Putamen (tissue), 1 donor: Measurements from ENCODE around the gene CDK17.

ENCODE experiments used
- DNase-seq: peaks from one replicate; pipeline ENCODE4 v3.0.0-alpha.2; 2016; ENCODE audit warnings: low spot score

CDK17 gene

DNA sequence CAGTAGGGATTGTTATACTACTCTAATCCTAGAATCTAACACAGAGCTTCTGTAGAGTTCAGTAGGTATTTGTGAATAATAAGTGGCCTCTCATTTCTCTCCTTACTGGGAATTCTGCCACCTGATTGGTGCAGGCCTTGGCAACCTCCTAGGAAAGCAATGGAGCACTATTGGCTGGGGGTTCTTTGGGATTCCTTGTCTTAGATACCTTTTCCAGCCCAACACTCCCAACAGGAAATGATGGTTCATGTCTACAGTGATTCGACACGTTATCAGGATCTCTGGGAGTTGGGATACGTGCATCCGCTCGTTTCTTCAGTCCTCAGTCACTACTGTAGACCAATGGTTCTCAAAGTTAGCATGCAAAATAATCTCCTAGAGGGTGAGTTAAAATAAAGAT lies 138.7 kb downstream of the CDK17 start:
- no peak for DNase-seq

- no peak for DNase-seq
Measured at GRCh38 chr12:96260644-96261043, 139.6 kb downstream of the CDK17 start.

- DNase-seq, result no peak
Measured at GRCh38 chr12:96260231-96260630, 140.0 kb downstream of the CDK17 start.

DNA sequence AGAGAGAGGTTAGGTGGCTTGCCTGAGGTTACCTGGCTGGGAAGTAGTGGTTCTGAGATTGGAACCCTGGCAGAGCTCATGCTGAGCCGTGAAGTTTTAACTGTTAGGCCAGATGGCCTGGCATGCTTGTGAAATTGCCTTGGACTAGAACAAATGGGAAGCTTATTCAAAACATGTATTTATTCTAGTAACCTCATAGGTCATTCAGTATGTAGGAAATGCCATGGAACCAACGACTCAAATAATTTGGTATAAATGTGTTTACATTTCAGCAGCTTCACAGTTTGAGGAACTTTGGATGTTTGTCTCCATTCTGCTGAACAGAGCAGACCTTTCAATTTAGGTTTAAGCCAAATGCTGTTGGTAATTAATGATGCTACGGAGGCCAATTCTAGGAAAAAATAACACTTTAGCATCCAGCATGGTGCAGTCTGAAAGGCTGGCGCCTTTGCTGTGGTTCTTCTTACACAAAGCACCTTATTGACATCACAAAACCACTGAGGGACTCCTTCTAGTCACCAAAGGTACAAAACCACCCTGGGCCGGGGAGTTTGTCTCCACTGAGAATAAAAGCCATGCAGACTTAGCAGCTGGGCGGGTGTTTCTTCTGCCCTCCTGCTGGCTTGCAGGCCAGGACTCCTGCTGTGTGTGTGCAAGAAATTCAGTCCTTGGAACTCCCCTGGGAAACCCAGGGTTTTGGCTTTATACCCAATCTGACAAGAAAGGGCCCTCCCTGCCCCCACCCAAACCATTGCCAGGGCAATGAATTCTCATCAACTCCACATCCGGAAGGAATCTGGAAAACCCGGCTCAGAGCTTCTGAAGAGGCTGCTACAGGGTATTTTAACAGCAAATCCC lies 141.9 kb downstream of the CDK17 start:
- DNase-seq, result no peak

DNA sequence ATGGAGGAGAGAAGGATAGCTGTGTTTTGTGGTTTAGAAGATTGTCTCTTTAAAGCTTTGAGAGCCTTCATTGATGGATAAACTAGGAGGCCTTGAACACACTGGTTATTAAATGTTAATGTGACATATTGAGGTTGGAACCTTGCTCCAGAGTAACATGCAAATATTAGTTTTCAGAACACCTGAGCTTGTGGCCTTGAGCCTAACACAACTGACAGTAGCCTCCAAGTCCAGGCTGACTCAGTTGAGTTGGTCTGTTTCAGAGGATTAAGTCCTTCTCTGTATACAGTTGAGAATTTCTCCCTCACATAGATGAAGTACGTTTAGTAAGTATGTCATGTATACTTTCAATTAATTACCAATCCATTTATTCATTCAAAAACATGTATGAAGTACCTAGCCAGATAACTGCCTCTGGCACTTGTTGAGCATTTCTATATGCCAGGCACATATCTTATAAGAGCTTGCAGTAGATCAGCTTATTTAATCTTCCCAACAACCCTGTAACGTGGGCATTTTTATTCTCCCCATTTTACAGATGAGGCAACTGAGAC lies 142.6 kb downstream of the CDK17 start:
- no peak for DNase-seq

DNA sequence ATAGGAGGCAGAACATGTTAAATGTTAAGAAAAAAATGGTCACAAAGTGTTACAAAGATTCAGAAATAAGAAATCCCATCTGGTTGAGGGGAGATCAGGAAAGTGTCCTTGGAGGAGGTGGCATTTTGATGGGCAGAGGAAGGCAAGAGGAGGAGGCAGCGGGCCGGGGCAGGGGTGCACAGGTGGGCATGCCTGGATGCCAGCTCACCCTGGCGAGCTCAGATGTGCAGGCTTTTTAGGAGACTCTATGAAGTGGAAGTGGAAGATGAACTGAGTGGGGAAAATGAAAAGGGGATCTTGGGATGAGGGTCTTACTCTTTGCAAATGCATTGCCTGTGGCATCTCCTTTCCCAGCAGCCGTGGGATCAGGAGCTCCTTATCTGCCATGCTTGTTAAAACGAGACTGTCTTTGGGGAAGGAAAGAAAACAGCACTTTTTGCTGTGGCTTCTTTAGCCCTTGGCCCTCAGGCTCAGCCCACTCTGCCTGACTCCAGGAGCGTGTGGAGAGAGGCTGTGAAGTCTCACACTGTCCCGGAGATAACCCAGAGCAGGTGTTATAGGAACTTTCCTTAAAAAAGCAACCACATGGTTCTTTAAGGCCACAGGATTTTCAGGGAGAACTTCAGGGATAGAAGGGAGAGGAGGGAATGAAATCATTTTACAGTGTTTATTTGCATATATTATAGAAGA lies 143.4 kb downstream of the CDK17 start:
- no peak for DNase-seq

DNA sequence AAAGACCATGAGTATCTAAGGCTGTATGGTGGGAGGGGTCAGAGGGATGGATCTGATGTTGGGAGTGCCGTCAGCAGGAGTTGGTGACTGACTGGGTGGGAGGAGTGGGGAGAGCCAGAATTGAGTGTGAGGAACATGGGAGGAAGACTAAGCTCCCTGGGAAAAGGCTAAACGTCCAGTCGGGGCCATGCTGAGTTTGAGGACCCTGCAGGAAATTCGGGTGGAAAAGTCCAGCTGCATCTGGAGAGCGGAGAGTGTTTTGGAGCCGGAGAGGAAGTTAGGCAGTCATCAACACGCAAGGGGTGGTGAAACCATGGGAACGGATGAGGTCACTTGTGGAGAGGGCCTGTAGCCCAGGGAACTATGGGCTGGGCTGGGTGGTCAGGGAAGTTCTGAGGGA lies 145.2 kb downstream of the CDK17 start:
- DNase-seq, result no peak

DNA sequence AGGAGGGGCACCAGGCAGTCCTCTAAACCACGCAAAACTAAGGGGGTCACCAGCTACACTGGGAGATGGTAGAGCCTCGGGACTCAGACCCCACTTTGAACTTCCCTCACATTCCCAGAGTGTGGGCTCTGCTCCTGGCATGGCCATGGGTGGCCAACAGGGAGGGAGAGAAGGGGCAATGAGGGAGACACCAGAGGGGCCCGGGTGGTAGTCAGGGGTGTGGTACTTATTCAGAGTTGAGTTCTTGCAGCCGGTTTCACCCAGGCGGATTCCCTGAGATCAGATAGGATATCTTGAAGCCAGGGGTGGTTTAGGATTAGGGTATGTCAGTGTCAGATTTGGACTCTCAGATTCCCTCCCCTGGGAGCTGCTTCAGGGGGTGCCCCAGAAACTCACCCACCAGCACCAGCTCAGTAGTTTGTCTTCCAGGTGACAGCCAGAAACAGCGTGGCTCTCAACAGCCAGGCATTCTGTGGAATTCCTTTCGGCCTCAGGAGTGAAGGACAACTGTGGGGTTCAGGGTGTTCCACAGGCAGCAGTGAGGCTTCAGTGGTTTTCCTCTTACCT lies 150.0 kb downstream of the CDK17 start:
- no peak for DNase-seq

- DNase-seq, result no peak
Measured at GRCh38 chr12:96249196-96250118, 150.8 kb downstream of the CDK17 start.

DNA sequence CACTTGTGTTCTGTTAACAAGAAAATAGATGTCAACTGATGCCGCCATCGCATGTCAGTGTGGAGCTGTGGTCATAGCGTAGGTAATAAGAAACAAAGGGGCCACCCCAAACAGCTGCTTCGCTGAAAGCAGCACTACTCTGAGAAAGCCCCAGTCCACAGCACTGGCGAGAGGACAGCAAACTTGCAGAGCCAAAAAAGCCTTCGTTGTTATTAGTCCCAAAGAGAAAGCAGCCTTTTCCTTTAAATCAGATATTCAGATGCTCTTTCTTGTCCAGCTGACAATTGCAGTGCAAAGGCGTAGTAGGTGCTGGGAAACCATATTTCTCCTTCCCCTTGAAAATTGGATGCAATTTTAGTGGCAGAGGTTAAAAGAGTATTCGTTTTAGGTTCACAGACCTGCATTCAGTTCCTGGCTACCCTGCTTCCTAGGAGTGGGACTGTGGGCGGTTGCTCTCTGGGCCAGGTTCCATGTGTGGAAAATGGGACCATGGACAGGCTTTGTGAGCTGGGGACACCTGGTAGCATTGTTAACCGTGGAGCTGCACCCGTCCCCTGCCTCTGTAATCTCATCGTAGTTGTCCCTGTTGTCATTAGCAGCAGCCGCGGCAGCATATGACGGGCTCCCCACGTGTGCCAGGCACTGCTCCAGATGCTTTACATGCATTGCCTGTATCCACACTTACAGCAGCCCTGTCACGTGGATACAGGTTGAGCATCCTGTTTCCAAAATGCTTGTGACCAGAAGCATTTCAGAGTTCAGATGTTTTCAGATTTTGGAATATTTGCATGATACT lies 151.9 kb downstream of the CDK17 start:
- no peak for DNase-seq

GRCh38 chr12:96247563-96247962 lies 152.7 kb downstream of the CDK17 start:
- DNase-seq, result no peak

DNA sequence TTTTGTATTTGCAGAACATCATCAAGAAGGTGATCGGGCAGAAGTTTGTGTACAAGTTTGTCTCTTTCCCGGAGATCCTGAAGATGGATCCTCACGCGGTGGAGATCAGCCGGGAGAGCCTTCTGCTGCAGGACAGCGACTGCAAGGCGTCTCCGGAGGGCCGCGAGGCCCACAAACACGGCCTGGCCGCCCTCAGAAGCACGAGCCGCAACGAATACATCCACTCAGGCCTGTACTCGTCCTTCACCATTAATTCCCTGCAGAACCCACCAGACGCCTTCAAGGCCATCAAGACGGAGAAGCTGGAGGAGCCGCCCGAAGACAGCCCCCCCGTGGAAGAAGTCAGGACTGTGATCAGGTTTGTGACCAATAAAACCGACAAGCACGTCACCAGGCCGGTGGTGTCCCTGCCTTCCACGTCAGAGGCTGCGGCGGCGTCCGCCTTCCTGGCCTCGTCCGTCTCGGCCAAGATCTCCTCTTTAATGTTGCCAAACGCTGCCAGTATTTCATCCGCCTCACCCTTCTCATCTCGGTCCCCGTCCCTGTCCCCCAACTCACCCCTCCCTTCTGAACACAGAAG lies 153.2 kb downstream of the CDK17 start:
- DNase-seq, result no peak

DNA sequence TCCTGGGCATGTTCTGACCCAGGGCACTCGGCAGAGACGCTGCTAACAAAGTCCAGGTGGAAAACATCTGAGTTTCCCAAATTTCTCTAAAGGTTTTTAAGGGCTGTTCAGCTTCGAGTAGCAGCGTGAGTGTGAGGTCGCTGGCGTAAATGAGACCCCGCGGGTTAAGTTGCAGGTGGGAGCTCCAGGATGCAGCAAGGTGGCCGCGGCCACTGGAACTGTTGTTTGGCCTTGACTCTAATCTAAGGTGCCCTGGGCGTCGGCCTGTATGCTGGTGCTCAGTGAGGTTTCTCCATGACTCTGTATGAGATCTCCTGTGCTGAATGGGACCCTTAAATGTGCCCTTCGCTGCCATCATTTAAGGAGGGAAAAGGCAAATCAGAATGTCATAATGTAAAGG lies 155.4 kb downstream of the CDK17 start:
- no peak for DNase-seq

DNA sequence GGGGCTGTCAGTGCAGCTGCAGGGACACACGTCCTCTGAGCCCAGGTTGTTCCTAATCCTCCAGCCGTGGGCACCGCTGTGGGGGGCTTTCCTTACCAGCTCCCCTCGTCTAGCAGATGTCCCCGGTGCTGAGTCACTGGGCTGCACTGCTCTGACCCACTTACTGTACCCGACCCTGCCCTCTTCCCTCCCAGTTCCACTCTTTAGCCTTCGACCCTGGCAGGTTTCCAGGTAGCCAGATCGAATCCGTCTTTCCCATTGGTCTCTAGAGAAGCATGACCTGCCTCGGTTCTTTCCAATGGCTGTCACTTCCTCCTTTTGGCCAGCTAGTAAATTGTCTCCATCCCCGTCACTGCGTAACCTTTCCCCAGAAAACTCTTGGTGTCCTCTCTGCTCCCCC lies 157.6 kb downstream of the CDK17 start:
- DNase-seq, result no peak

GRCh38 chr12:96241846-96242256 lies 158.4 kb downstream of the CDK17 start:
- no peak for DNase-seq

GRCh38 chr12:96241431-96241830 lies 158.8 kb downstream of the CDK17 start:
- DNase-seq, result no peak

DNA sequence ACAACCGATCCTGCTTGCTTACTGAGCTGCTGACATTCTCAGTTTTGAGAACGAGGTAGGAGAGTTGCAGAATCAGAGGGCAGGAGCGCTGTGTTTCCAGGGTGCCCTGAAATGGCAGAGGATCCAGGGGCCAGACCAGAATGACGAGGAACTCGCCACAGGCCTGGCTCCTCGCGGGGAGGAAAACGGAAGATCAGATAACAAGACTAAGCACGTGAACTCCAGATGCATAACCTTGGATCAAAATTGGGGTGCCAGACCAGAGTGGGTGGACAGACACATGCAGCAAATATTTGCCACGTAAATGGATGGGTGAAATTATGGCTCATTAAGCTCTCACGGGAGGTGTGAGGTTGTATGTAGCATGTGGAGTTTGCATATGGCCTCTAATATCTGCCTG lies 159.6 kb downstream of the CDK17 start:
- no peak for DNase-seq

GRCh38 chr12:96239711-96240635 lies 160.3 kb downstream of the CDK17 start:
- DNase-seq, result no peak

- no peak for DNase-seq
Measured at GRCh38 chr12:96238336-96239047, 161.7 kb downstream of the CDK17 start.
